WTC11 (cell line): Measurements from ENCODE around the gene VAMP2. TPM values are rescaled to one million over a fixed set of nuclear protein-coding genes. Genes with fewer than 3 reads are reported as not detected.

Experiments
- ATAC-seq: fragments of 200-7000 bp; cut with Tn5 transposase; 2 replicates; pipeline ENCODE4 v1.10.0; 2021; ENCODE audit warnings: mild to moderate bottlenecking, moderate library complexity
- CTCF ChIA-PET: fragments of 300-600 bp; sonication (Branson Sonifier 250); formaldehyde crosslinking; loops from one replicate; lab custom pipeline; 2021; ENCODE audit warnings: antibody characterized with exemption; lab: Charles Lee
- POLR2A ChIA-PET: fragments of 350-600 bp; sonication (Branson Sonifier 250); formaldehyde crosslinking; loops from one replicate; lab custom pipeline; 2021; ENCODE audit warnings: antibody characterized with exemption; lab: Charles Lee
- DNase-seq: peaks from one replicate; pipeline ENCODE4 v3.0.0; 2021; ENCODE audit warnings: low spot score
- H3K27ac Mint-ChIP-seq: 2 replicates; pipeline ENCODE4 v1.8.0; 2021; ENCODE audit warnings: mixed read lengths
- H3K27me3 Mint-ChIP-seq: 2 replicates; pipeline ENCODE4 v1.8.0; 2021; ENCODE audit warnings: low read depth, mild to moderate bottlenecking, moderate library complexity, mixed read lengths
- H3K36me3 Mint-ChIP-seq: 2 replicates; pipeline ENCODE4 v1.8.0; 2021; ENCODE audit warnings: mixed read lengths
- H3K4me1 Mint-ChIP-seq: 2 replicates; pipeline ENCODE4 v1.8.0; 2022; ENCODE audit warnings: mixed read lengths
- H3K4me3 Mint-ChIP-seq: 2 replicates; pipeline ENCODE4 v1.8.0; 2021; ENCODE audit warnings: mild to moderate bottlenecking, moderate library complexity, mixed read lengths
- H3K9me3 Mint-ChIP-seq: 2 replicates; pipeline ENCODE4 v1.8.0; 2021; ENCODE audit warnings: mixed read lengths
- AR ChIP-seq: fragments of 250-450 bp; sonication (Bioruptor Pico); IDR thresholded peaks from 2 replicates; pipeline ENCODE4 v1.9.0; 2021; ENCODE audit warnings: mild to moderate bottlenecking
- ATF6 ChIP-seq: sonication (generic); formaldehyde crosslinking; IDR thresholded peaks from 2 replicates; pipeline ENCODE4 v1.8.1; 2023; ENCODE audit warnings: mild to moderate bottlenecking, missing genetic modification reagents
- CREB1 ChIP-seq: sonication (generic); formaldehyde crosslinking; IDR thresholded peaks from 2 replicates; pipeline ENCODE4 v1.8.0; 2023; ENCODE audit warnings: mild to moderate bottlenecking, missing genetic modification reagents
- CREM ChIP-seq: sonication (generic); formaldehyde crosslinking; IDR thresholded peaks from 2 replicates; pipeline ENCODE4 v1.8.1; 2022; ENCODE audit warnings: mild to moderate bottlenecking, missing genetic modification reagents, moderate library complexity
- CTCF ChIP-seq: fragments of 200-600 bp; IDR thresholded peaks from 2 replicates; pipeline ENCODE4 v1.8.0; 2022; ENCODE audit warnings: antibody characterized with exemption
- E2F1 ChIP-seq: sonication (generic); formaldehyde crosslinking; IDR thresholded peaks from 2 replicates; pipeline ENCODE4 v1.8.0; 2022; ENCODE audit warnings: mild to moderate bottlenecking, missing genetic modification reagents
- ETV6 ChIP-seq: sonication (generic); formaldehyde crosslinking; IDR thresholded peaks from 2 replicates; pipeline ENCODE4 v1.8.1; 2022; ENCODE audit warnings: mild to moderate bottlenecking, missing genetic modification reagents
- GRHL2 ChIP-seq: fragments of 250-450 bp; sonication (Bioruptor Pico); IDR thresholded peaks from 2 replicates; pipeline ENCODE4 v1.8.0; 2022; ENCODE audit warnings: mild to moderate bottlenecking, moderate library complexity; ENCODE audit not compliant: insufficient replicate concordance, severe bottlenecking
- IRF1 ChIP-seq: sonication (generic); formaldehyde crosslinking; IDR thresholded peaks from 2 replicates; pipeline ENCODE4 v1.8.0; 2023; ENCODE audit warnings: missing genetic modification reagents
- JAZF1 ChIP-seq: fragments of 250-450 bp; sonication (Bioruptor Pico); IDR thresholded peaks from 2 replicates; pipeline ENCODE4 v1.9.0; 2021; ENCODE audit warnings: moderate library complexity, mild to moderate bottlenecking, inconsistent platforms
- JUN ChIP-seq: sonication (generic); formaldehyde crosslinking; IDR thresholded peaks from 2 replicates; pipeline ENCODE4 v1.8.0; 2023; ENCODE audit warnings: mild to moderate bottlenecking, missing genetic modification reagents
- KAT7 ChIP-seq: sonication (generic); formaldehyde crosslinking; IDR thresholded peaks from 2 replicates; pipeline ENCODE4 v1.8.1; 2023; ENCODE audit warnings: missing genetic modification reagents, mild to moderate bottlenecking, borderline replicate concordance
- NFE2L1 ChIP-seq: sonication (generic); formaldehyde crosslinking; IDR thresholded peaks from 2 replicates; pipeline ENCODE4 v1.8.1; 2023; ENCODE audit warnings: missing genetic modification reagents
- NR1H2 ChIP-seq: sonication (generic); formaldehyde crosslinking; IDR thresholded peaks from 2 replicates; pipeline ENCODE4 v1.9.0; 2021; ENCODE audit warnings: mild to moderate bottlenecking, moderate library complexity, missing genetic modification reagents
- NR2C2 ChIP-seq: sonication (generic); formaldehyde crosslinking; IDR thresholded peaks from 2 replicates; pipeline ENCODE4 v1.8.0; 2022; ENCODE audit warnings: mild to moderate bottlenecking, missing genetic modification reagents
- NR3C1 ChIP-seq: sonication (generic); formaldehyde crosslinking; conservative IDR thresholded peaks from 2 replicates; pipeline ENCODE4 v1.8.1; 2023; ENCODE audit warnings: low read depth, mild to moderate bottlenecking, missing genetic modification reagents
- RELA ChIP-seq: sonication (generic); formaldehyde crosslinking; IDR thresholded peaks from 2 replicates; pipeline ENCODE4 v1.8.1; 2022; ENCODE audit warnings: missing genetic modification reagents, mild to moderate bottlenecking, borderline replicate concordance
- SMAD3 ChIP-seq: sonication (generic); formaldehyde crosslinking; IDR thresholded peaks from 2 replicates; pipeline ENCODE4 v1.8.0; 2022; ENCODE audit warnings: missing genetic modification reagents, mild to moderate bottlenecking, borderline replicate concordance
- SP1 ChIP-seq: sonication (generic); formaldehyde crosslinking; conservative IDR thresholded peaks from 2 replicates; pipeline ENCODE4 v1.8.1; 2022; ENCODE audit warnings: missing genetic modification reagents
- TEAD1 ChIP-seq: sonication (generic); formaldehyde crosslinking; IDR thresholded peaks from 2 replicates; pipeline ENCODE4 v1.8.0; 2022; ENCODE audit warnings: mild to moderate bottlenecking, missing genetic modification reagents
- USF1 ChIP-seq: sonication (generic); formaldehyde crosslinking; IDR thresholded peaks from 2 replicates; pipeline ENCODE4 v1.8.0; 2022; ENCODE audit warnings: mild to moderate bottlenecking, missing genetic modification reagents
- ZNF121 ChIP-seq: sonication (generic); formaldehyde crosslinking; IDR thresholded peaks from 2 replicates; pipeline ENCODE4 v1.8.0; 2023; ENCODE audit warnings: missing genetic modification reagents
- ZNF263 ChIP-seq: sonication (generic); formaldehyde crosslinking; IDR thresholded peaks from 2 replicates; pipeline ENCODE4 v1.8.1; 2022; ENCODE audit warnings: low read depth, mild to moderate bottlenecking, moderate library complexity, missing genetic modification reagents
- ZNF396 ChIP-seq: fragments of 250-450 bp; sonication (Bioruptor Pico); IDR thresholded peaks from 2 replicates; pipeline ENCODE4 v1.8.0; 2021; ENCODE audit warnings: mild to moderate bottlenecking, moderate library complexity, borderline replicate concordance
- ZNF423 ChIP-seq: fragments of 250-450 bp; sonication (Bioruptor Pico); IDR thresholded peaks from 2 replicates; pipeline ENCODE4 v2.1.2; 2022; ENCODE audit warnings: mild to moderate bottlenecking, moderate library complexity
- ZNF671 ChIP-seq: fragments of 250-450 bp; sonication (Bioruptor Pico); IDR thresholded peaks from 2 replicates; pipeline ENCODE4 v1.8.0; 2021; ENCODE audit warnings: mild to moderate bottlenecking
- total RNA-seq: library from RNA; stranded (reverse); gene quantifications from 3 replicates; pipeline ENCODE4 v1.2.3, GENCODE V29; 2021

The VAMP2 gene
- total RNA-seq, 1 experiment from 2014 or later = 27.4 TPM

- no peak for TF ChIP-seq E2F1 (CRISPR knock-in tag)
- no peak for TF ChIP-seq JAZF1 (CRISPR knock-in tag)
- TF ChIP-seq NR3C1 (CRISPR knock-in tag) = no peak
- peak; percentile 89; the same call in 1 of the 2 replicates for TF ChIP-seq TEAD1
- no peak for TF ChIP-seq ZNF423 (CRISPR knock-in tag)
- no peak for TF ChIP-seq NR1H2 (CRISPR knock-in tag)
- TF ChIP-seq ETV6 (CRISPR knock-in tag) = peak; percentile 46; the same call in 1 of the 2 replicates
- TF ChIP-seq USF1 (CRISPR knock-in tag) = peak; percentile 23; the same call in 1 of the 2 replicates
Measured at GRCh38 chr17:8138672-8139371, 23.9 kb downstream of the VAMP2 start (continued).

- DNase-seq (no peak), ATAC-seq (no peak)
- CTCF ChIA-PET = interaction anchor here (0.6 to 3.6 kb wide), 15 partner anchors 11 to 951 kb away, joined by 3 to 25 read pairs (median 5); partner anchors contain the start of genes ALOXE3 and HES7
- TF ChIP-seq RELA (CRISPR knock-in tag) (no peak), CTCF (no peak), ZNF263 (CRISPR knock-in tag) (no peak), ZNF671 (CRISPR knock-in tag) (no peak), E2F1 (CRISPR knock-in tag) (no peak), GRHL2 (CRISPR knock-in tag) (no peak), IRF1 (CRISPR knock-in tag) (no peak), NFE2L1 (CRISPR knock-in tag) (no peak), KAT7 (CRISPR knock-in tag) (no peak), CREB1 (no peak), ZNF396 (CRISPR knock-in tag) (no peak), NR1H2 (CRISPR knock-in tag) (no peak), JUN (CRISPR knock-in tag) (no peak), CREM (CRISPR knock-in tag) (no peak), ATF6 (CRISPR knock-in tag) (no peak), SP1 (CRISPR knock-in tag) (no peak), AR (CRISPR knock-in tag) (no peak), NR2C2 (no peak), SMAD3 (CRISPR knock-in tag) (no peak), ZNF121 (CRISPR knock-in tag) (no peak)
- Mint-ChIP-seq H3K4me1 (peaks cover 13% of the 10 kb centered on the region), H3K27me3 (no peaks in the 10 kb centered on the region; the same call in 1 of the 2 replicates), H3K4me3 (no peak overlapping the region), H3K36me3 (peaks cover 8% of the 10 kb centered on the region), H3K27ac (no peak overlapping the region), H3K9me3 (no peaks in the 10 kb centered on the region)
- POLR2A ChIA-PET = interaction anchor here (1.0 to 1.5 kb wide), 3 partner anchors 16 to 72 kb away, joined by 3 to 4 read pairs (median 4); partner anchors contain the start of gene AURKB
Measured at GRCh38 chr17:8138374-8138671, 24.4 kb downstream of the VAMP2 start.
